Epithelial cell of proximal tubule (primary cell): ENCODE data around the gene ST8SIA1. TPM values are rescaled to one million over a fixed set of nuclear protein-coding genes. Genes with fewer than 3 reads are reported as not detected.

Source experiments
- DNase-seq: peaks from one replicate; pipeline ENCODE4 v3.0.0-alpha.2; 2011; ENCODE audit warnings: low read depth
- H3K4me3 ChIP-seq: 2 replicates; pipeline ENCODE4 v1.5.1; 2011; ENCODE audit warnings: low read depth, mild to moderate bottlenecking, low read length
- total RNA-seq: library from RNA; depleted of rRNA; stranded (reverse); fragments of >200 nt; gene quantifications from 2 replicates; pipeline ENCODE4 v1.2.3, GENCODE V29; 2015
- TF ChIP-seq, protein P1 (sequence below): conservative IDR thresholded peaks from 2 replicates; pipeline ENCODE4 v1.5.1; 2012; ENCODE audit warnings: low read depth, mild to moderate bottlenecking, low read length

ST8SIA1 gene
- total RNA-seq, 1 donor from 2014 or later, result 1.0 TPM

DNA sequence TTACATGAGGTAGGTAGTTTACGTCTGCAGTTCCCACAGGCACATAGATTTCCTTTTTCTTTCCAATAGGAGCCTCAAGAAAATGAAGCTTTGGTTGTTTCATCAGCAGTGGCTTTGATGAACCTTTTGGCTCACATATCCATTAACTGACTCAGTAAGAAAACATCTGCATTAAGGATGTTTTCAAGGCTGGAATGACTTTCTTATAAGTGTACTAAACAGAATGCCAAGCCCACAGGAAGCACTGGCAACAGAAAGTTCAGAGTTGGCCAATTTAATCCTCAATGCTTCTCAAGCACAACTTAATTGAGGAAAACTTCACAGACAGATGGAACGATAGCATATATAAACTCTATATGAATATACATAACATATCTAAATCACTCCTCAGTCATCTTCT, 63.5 kb downstream of the ST8SIA1 start:
- no peak overlapping the region for H3K4me3 ChIP-seq
- no peak for DNase-seq
- TF ChIP-seq, protein P1, sequence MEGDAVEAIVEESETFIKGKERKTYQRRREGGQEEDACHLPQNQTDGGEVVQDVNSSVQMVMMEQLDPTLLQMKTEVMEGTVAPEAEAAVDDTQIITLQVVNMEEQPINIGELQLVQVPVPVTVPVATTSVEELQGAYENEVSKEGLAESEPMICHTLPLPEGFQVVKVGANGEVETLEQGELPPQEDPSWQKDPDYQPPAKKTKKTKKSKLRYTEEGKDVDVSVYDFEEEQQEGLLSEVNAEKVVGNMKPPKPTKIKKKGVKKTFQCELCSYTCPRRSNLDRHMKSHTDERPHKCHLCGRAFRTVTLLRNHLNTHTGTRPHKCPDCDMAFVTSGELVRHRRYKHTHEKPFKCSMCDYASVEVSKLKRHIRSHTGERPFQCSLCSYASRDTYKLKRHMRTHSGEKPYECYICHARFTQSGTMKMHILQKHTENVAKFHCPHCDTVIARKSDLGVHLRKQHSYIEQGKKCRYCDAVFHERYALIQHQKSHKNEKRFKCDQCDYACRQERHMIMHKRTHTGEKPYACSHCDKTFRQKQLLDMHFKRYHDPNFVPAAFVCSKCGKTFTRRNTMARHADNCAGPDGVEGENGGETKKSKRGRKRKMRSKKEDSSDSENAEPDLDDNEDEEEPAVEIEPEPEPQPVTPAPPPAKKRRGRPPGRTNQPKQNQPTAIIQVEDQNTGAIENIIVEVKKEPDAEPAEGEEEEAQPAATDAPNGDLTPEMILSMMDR, result no peak

DNA sequence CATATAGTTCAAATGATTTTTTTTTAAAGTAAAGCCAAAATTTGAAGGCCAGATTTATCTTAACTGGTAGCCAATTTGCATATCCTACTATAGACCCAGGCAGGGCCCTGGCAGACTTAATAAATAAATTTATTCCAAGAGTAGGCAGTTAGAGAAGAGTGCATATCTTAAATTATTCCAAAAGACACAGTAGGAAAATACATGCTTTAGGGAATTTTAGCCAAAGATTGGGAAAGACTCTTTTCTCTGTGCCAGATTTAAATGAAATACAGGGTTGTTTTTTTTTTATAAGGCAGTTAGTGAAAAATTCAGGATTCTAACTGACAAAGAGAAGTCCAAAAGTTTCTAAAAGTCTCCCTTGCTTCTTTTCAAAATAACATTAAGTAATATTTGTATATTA, 65.5 kb downstream of the ST8SIA1 start:
- no peak overlapping the region for H3K4me3 ChIP-seq
- DNase-seq, result no peak
- TF ChIP-seq, protein P1, result no peak

DNA sequence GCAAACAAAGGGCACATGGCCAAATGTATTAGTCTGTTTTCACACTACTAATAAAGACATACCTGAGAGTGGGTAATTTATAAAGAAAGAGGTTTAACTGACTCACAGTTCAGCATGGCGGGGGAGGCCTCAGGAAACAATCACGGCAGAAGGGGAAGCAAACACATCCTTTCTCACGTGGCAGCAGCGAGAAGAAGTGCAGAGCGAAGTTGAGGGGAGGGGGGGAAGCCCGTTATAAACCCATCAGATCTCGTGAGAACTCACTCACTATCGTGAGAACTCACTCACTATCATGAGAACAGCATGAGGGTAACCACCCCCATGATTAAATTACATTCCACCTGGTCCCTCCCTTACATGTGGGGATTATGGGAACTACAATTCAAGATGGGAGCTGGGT, 66.1 kb downstream of the ST8SIA1 start:
- H3K4me3 ChIP-seq, result no peak overlapping the region
- TF ChIP-seq, protein P1, result no peak
- DNase-seq, result no peak

DNA sequence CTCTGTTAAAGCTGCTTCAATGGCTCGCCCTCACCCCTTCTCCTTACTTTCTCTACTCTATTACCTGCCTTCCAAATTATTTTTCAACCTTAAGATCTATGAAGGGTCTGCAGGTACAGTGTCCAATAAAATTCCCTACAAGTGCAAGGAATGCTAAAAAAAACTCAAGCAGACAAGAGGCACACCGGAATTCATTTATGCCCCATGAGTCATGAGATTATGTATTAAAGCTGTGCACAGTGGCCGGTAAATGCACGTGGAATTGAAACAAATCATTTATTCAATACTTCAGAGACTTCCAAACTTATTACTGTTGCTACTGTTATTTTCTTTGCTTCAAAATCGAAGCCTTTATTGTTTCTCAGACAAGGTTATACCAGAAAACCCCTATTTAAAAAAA, 68.4 kb downstream of the ST8SIA1 start:
- TF ChIP-seq, protein P1, result no peak
- no peak overlapping the region for H3K4me3 ChIP-seq
- DNase-seq, result no peak

DNA sequence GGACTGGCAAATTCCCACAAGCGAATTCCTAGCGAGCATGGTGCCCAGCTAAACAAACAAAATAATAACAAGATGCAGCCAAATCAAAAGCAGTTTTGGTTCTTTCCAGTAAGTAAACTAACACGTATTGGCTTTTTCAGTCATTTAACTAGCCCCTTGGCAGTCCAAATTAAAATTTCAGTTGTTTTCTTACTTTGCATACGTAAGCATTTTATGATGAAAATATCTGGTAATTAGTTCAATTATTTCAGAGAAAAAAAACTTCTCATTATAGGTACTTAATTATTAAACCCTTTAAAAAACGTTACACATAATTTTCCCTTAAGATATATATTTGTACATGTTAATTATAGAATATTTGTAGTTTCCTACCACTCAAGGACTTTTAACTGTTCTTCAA, 70.1 kb downstream of the ST8SIA1 start:
- TF ChIP-seq, protein P1, result no peak
- DNase-seq, result no peak
- no peak overlapping the region for H3K4me3 ChIP-seq

DNA sequence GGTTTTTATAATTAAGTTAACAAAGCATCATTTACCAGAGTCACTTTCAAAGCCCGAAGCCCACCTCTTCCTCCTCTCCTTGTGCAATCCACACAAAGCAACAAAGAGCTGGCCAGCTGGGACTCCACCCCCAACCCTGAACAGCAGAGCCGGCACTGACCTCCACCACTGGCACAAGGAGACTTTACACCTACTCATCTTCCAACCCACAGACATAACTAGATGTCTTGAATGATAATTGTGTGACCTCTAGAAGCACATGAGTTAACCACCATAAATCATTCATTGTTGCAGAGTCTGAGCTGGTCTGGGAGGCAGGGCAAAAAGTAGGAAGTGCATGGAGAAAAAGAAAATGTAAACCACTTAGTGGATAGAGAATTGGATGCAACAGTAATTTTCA, 72.2 kb downstream of the ST8SIA1 start:
- H3K4me3 ChIP-seq, result no peak overlapping the region
- DNase-seq, result no peak

DNA sequence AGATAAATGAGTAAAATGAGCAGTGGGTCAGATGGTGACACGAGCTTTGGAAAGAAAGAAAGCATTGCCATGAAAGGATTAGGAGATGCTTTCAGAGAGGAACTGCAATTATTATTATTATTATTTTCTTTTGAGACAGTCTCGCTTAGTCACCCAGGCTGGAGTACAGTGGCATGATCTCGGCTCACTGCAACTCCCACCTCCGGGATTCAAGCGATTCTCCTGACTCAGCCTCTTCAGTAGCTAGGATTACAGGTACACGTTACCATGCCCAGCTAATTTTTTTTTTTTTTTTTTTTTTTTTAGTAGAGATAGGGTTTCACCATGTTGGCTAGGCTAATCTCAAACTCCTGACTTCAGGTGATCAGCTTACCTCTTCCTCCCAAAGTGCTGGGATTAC, 77.4 kb downstream of the ST8SIA1 start:
- DNase-seq, result no peak
- TF ChIP-seq, protein P1, result no peak
- no peak overlapping the region for H3K4me3 ChIP-seq

More for the DNA sequence above, 72.2 kb downstream of the ST8SIA1 start:
- TF ChIP-seq, protein P1, result no peak
